Karpas-422 (cell line): Measurements from ENCODE around the gene SLFNL1. TPM values are rescaled to one million over a fixed set of nuclear protein-coding genes. Genes with fewer than 3 reads are reported as not detected.

Source experiments
- DNase-seq: peaks from one replicate; pipeline ENCODE4 v3.0.0-alpha.2; 2015
- H2AFZ ChIP-seq: fragments of 200-600 bp; sonication (generic); 2 replicates; pipeline ENCODE4 v1.6.1; 2014; ENCODE audit warnings: antibody characterized with exemption, low read length, mixed read lengths
- H3K27ac ChIP-seq: fragments of 200-600 bp; sonication (generic); 2 replicates; pipeline ENCODE4 v1.5.1; 2014; ENCODE audit warnings: mild to moderate bottlenecking, low read length, moderate library complexity
- H3K27me3 ChIP-seq: fragments of 200-600 bp; sonication (generic); 2 replicates; pipeline ENCODE4 v1.6.1; 2014; ENCODE audit warnings: low read length, mixed read lengths
- H3K36me3 ChIP-seq: fragments of 200-600 bp; sonication (generic); 2 replicates; pipeline ENCODE4 v1.6.1; 2014; ENCODE audit warnings: low read length, mixed read lengths; ENCODE audit not compliant: insufficient read depth
- H3K4me1 ChIP-seq: fragments of 200-600 bp; sonication (generic); 2 replicates; pipeline ENCODE4 v1.6.1; 2014; ENCODE audit warnings: mild to moderate bottlenecking, low read length, mixed read lengths
- H3K4me2 ChIP-seq: fragments of 200-600 bp; sonication (generic); 2 replicates; pipeline ENCODE4 v1.6.1; 2014; ENCODE audit warnings: low read length, low read depth, mild to moderate bottlenecking; ENCODE audit not compliant: poor library complexity, severe bottlenecking
- H3K4me3 ChIP-seq: fragments of 200-600 bp; sonication (generic); 2 replicates; pipeline ENCODE4 v1.5.1; 2014; ENCODE audit warnings: mild to moderate bottlenecking, antibody characterized with exemption, low read length, mixed read lengths
- H3K79me2 ChIP-seq: fragments of 200-600 bp; sonication (generic); 2 replicates; pipeline ENCODE4 v1.6.1; 2014; ENCODE audit warnings: mild to moderate bottlenecking, low read length, mixed read lengths
- H3K9ac ChIP-seq: fragments of 200-600 bp; sonication (generic); 2 replicates; pipeline ENCODE4 v1.6.0; 2014; ENCODE audit warnings: low read length
- H3K9me2 ChIP-seq: fragments of 200-600 bp; sonication (generic), shearing (Covaris generic); replicated peaks from 2 replicates; pipeline ENCODE4 v1.6.0; 2014; ENCODE audit warnings: mild to moderate bottlenecking, low read length, moderate library complexity; ENCODE audit not compliant: insufficient read depth
- H3K9me3 ChIP-seq: fragments of 300-700, 200-600 bp; sonication (generic); 2 replicates; pipeline ENCODE4 v1.6.1; 2014; ENCODE audit warnings: low read length, mixed read lengths
- H4K20me1 ChIP-seq: fragments of 200-600 bp; sonication (generic); 2 replicates; pipeline ENCODE4 v1.6.1; 2014; ENCODE audit warnings: mild to moderate bottlenecking, antibody characterized with exemption, low read length, low read depth; ENCODE audit not compliant: insufficient read depth
- total RNA-seq: library from RNA; depleted of rRNA; stranded (reverse); fragments of >200 nt; shearing (Covaris generic); gene quantifications from 2 replicates; pipeline ENCODE4 v1.2.3, GENCODE V29; 2014; ENCODE audit warnings: low replicate concordance; rRNA removed

Gene SLFNL1
- total RNA-seq, 1 experiment from 2014 or later = 0.89 TPM

DNA sequence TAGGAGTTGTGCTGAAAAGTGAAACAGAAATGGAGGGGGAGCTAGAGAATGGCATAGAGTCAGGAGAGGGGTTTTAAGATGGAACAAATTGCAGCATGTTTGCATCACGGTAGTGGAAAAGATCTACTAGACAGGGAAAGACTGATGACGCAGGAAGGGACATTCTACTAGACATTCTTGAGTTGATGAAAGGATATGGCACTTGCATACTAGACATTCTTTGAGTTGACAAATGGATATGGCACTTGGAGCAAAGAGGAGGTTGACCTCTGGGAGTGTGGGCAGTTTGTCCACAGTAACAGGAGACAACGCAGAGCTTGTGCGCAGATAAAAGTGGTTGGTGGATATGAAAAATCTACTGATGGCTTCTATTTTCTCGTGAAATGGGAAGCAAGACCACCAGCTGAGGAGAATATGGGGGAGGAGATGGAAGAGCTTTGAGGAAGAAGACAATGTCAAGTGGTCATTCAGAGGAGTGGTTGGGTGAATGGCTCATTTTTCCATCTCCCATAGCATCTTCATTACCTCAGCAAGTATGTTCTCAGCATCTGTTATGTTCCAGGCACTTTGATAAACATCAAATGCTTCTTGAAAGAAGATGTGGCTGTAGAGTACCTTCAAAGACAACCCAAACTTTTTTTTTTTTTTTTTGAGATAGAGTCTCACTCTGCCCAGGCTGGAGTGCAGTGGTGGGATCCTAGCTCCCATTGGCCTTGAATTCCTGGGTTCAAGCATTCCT lies 44.4 kb downstream of the SLFNL1 start:
- Histone ChIP-seq H3K4me3 (no peak overlapping the region), H3K27me3 (no peaks in the 10 kb centered on the region), H3K27ac (no peak overlapping the region), H2AFZ (no peak overlapping the region), H3K4me1 (peaks cover 21% of the 10 kb centered on the region), H3K9ac (no peak overlapping the region), H3K36me3 (peaks cover 11% of the 10 kb centered on the region; the same call in 1 of the 2 replicates), H3K4me2 (no peak overlapping the region), H3K9me3 (no peaks in the 10 kb centered on the region), H4K20me1 (peaks cover 4% of the 10 kb centered on the region), H3K9me2 (no peaks in the 10 kb centered on the region), H3K79me2 (peaks cover 22% of the 10 kb centered on the region)
- peak; percentile 23 for DNase-seq

DNA sequence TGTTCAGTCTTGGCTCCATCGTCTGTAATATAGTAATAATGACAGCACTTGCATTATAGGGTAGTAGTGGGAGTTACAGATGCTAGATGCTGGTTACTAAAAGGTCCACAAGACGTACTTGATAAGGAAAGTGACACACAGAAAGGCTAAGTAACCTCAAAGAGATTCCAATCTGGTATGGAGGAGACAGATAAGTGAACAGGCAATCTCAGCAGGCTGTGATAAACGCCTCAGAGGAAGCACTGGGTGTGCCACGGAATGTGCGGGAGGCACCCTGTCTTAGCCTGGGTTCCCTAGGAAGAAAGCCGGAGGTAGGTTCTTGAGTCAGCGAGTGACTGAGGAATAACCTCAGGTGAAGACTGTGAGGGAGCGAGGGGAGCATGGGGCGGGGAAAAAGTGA lies 46.6 kb downstream of the SLFNL1 start:
- Histone ChIP-seq H3K36me3 (no peaks in the 10 kb centered on the region), H2AFZ (no peak overlapping the region), H3K9me3 (no peaks in the 10 kb centered on the region)

DNA sequence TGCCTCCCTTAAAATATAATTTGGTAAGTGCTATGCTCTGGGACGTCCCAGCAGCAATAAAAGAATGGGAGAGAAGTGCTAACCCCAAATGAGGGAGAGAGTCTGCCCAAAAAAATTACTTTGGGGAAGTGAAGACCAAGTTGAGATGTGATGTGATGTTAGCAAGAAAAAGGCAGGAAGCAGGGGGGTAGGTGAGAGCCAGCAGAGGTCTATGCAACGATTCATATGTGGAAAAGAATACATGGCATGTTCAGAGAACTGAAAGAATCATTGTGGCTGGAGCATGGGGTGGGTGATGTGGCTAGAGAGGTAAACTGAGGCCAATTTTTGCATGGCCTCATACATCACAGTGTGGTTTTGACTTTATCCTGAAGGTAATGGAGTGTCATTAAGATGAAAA lies 47.6 kb downstream of the SLFNL1 start:
- Histone ChIP-seq H3K27ac (no peak overlapping the region), H3K9ac (no peak overlapping the region), H3K36me3 (no peaks in the 10 kb centered on the region), H3K79me2 (no peaks in the 10 kb centered on the region), H3K27me3 (no peaks in the 10 kb centered on the region), H3K9me3 (no peaks in the 10 kb centered on the region), H3K4me3 (no peak overlapping the region), H3K4me1 (peaks cover 3% of the 10 kb centered on the region), H3K9me2 (no peaks in the 10 kb centered on the region), H4K20me1 (no peaks in the 10 kb centered on the region), H2AFZ (no peak overlapping the region), H3K4me2 (no peak overlapping the region)
- DNase-seq = peak; percentile 39

More for the DNA sequence above, 46.6 kb downstream of the SLFNL1 start:
- H3K9me2 ChIP-seq = no peaks in the 10 kb centered on the region
- H3K9ac ChIP-seq = no peak overlapping the region
- peaks cover under 1% of the 10 kb centered on the region for H3K79me2 ChIP-seq
- peaks cover 7% of the 10 kb centered on the region for H3K4me1 ChIP-seq
- no peak overlapping the region for H3K4me3 ChIP-seq
- H3K4me2 ChIP-seq = no peak overlapping the region
- no peak overlapping the region for H3K27ac ChIP-seq
- DNase-seq = peak; percentile 33
- no peaks in the 10 kb centered on the region for H3K27me3 ChIP-seq
- no peaks in the 10 kb centered on the region for H4K20me1 ChIP-seq

DNA sequence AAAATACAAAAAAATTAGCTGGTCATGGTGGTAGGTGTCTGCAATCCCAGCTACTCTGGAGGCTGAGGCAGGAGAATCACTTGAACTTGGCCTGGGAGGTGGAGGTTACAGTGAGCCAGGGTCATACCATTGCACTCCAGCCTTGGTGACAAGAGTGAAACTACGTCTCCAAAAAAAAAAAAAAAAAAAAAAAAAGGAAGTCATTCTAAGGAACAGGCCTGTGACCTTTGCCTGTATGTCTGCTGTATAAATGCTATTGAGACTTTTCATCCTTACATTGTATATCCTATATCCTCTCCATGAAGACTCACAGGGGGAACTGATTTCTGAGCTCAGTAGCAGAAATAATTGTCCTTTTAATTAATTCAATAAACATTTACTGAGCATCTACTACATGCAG lies 49.6 kb downstream of the SLFNL1 start:
- no peak overlapping the region for H3K27ac ChIP-seq

DNA sequence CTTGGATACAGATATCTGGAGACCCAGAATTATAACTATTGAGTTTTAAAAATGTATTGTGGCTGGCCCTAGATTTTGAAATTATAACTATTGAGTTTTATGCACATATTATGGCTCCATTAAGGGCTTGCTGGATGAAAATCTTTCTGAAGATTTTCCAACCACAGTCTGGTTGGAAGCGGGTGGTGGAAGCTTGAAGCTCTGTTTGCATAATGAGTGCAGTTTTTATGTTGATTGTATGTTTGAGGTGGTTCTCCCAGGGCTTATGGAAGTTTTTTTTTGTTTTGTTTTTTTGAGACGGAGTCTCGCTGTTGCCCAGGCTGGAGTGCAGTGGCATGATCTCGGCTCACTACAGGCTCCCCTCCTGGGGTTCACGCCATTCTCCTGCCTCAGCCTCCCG lies 52.1 kb downstream of the SLFNL1 start:
- H4K20me1 ChIP-seq = no peaks in the 10 kb centered on the region
- no peak for DNase-seq
- H3K27me3 ChIP-seq = no peaks in the 10 kb centered on the region
- no peak overlapping the region for H2AFZ ChIP-seq
- H3K9me2 ChIP-seq = no peaks in the 10 kb centered on the region
- H3K4me2 ChIP-seq = no peak overlapping the region
- no peak overlapping the region for H3K9ac ChIP-seq
- no peaks in the 10 kb centered on the region for H3K9me3 ChIP-seq
- peaks cover 3% of the 10 kb centered on the region; the same call in 1 of the 2 replicates for H3K4me1 ChIP-seq
- H3K27ac ChIP-seq = no peak overlapping the region
- H3K79me2 ChIP-seq = no peaks in the 10 kb centered on the region
- no peaks in the 10 kb centered on the region for H3K36me3 ChIP-seq
- no peak overlapping the region for H3K4me3 ChIP-seq

More for the DNA sequence above, 49.6 kb downstream of the SLFNL1 start:
- Histone ChIP-seq H3K27me3 (no peaks in the 10 kb centered on the region), H3K4me3 (no peak overlapping the region), H3K36me3 (no peaks in the 10 kb centered on the region), H3K9me3 (no peaks in the 10 kb centered on the region), H3K4me1 (peaks cover 3% of the 10 kb centered on the region; the same call in 1 of the 2 replicates), H2AFZ (no peak overlapping the region), H3K4me2 (no peak overlapping the region), H4K20me1 (no peaks in the 10 kb centered on the region), H3K9ac (no peak overlapping the region), H3K79me2 (no peaks in the 10 kb centered on the region), H3K9me2 (no peaks in the 10 kb centered on the region)
- peak; percentile 42 for DNase-seq

DNA sequence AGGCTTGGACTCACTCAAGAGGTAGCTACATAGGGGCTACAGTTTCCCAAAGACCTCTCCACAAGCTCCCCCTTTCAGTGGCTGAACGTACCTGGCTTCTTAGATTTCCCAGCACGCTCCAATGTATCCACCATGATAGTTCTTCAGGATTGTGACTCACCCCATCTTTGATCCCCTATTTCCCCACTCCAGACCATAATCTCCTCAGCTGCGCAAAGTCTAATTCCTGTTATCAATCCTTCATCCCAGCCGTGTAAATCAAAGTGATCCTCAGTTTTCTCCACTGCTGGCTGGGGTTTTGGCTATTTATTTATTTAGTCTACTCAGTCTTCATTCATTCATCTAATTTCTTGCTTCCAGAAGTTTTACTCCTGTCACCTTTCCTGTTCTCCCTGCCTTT lies 55.1 kb downstream of the SLFNL1 start:
- H4K20me1 ChIP-seq = no peaks in the 10 kb centered on the region
- H3K9me2 ChIP-seq = no peaks in the 10 kb centered on the region

More for the DNA sequence above, 55.1 kb downstream of the SLFNL1 start:
- H3K4me1 ChIP-seq = peaks cover 3% of the 10 kb centered on the region; the same call in 1 of the 2 replicates
- H2AFZ ChIP-seq = no peak overlapping the region
- no peak overlapping the region for H3K9ac ChIP-seq
- H3K36me3 ChIP-seq = no peaks in the 10 kb centered on the region
- H3K4me2 ChIP-seq = no peak overlapping the region
- no peaks in the 10 kb centered on the region for H3K79me2 ChIP-seq
- H3K4me3 ChIP-seq = no peak overlapping the region
- H3K27ac ChIP-seq = no peak overlapping the region
- DNase-seq = no peak
- no peaks in the 10 kb centered on the region for H3K27me3 ChIP-seq
- no peaks in the 10 kb centered on the region for H3K9me3 ChIP-seq

Other genes with a start within 250 kb of the SLFNL1 start
- 2.3 and 3.2 TPM in 2 replicates for gene KCNQ4, start 237.9 kb downstream of the SLFNL1 start, total RNA-seq
- not detected in 2 replicates for gene CITED4, start 159.4 kb downstream of the SLFNL1 start, total RNA-seq
- gene CTPS1, start 42.0 kb downstream of the SLFNL1 start, total RNA-seq = 34.4 and 61.3 TPM in 2 replicates
- 50.2 and 83.6 TPM in 2 replicates for gene SCMH1, start 220.6 kb upstream of the SLFNL1 start, total RNA-seq